Activated naive CD4-positive, alpha-beta T cell treated with anti-CD3 and anti-CD28 coated beads, Interleukin-2, amount 50 U/mL, for 72 hours (primary cell): Measurements from ENCODE around the gene ZBTB8OS. TPM values are rescaled to one million over a fixed set of nuclear protein-coding genes. Genes with fewer than 3 reads are reported as not detected.

ENCODE experiments used
- ATAC-seq, 2 donors: fragments of 150-1000 bp; cut with Tn5 transposase; 2 replicates each; pipeline ENCODE4 v1.10.0; 2021; ENCODE audit warnings: mild to moderate bottlenecking in 2 of 2, moderate library complexity in 2 of 2
- DNase-seq, 2 donors: peaks; one replicate each; pipeline ENCODE4 v3.0.0; 2021 to 2022; ENCODE audit warnings: low spot score in 2 of 2
- H3K27ac Mint-ChIP-seq, 2 donors: one replicate each; pipeline ENCODE4 v1.8.0; 2022; ENCODE audit warnings: mild to moderate bottlenecking in 2 of 2, mixed read lengths in 2 of 2
- H3K36me3 Mint-ChIP-seq, 2 donors: one replicate each; pipeline ENCODE4 v1.8.0; 2022; ENCODE audit warnings: mixed read lengths in 2 of 2
- H3K9me3 Mint-ChIP-seq, 2 donors: one replicate each; pipeline ENCODE4 v1.8.0; 2022; ENCODE audit warnings: mixed read lengths in 2 of 2
- total RNA-seq, 2 donors: library from RNA; stranded (reverse); gene quantifications; one replicate each; pipeline ENCODE4 v1.2.3, GENCODE V29; 2022

Gene ZBTB8OS
- total RNA-seq, 2 donors from 2014 or later = 53.2 to 58.5 TPM

DNA sequence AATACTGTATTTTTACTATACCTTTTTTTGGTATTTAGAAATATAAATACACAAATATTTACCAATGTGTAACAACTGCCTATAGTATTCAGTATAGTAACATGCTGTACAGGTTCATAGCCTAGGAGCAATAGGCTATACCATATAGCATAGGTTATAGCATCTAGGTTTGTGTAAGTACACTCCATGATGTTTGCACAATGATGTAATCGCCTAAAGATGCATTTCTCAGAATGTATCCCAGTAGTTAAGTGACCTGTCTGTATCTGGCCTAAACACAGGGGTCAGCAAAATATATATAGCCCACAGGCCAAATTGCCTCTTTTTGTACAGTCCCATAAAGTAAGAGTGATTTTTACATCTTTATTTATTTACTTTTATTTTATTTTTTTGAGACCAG is 24.2 kb downstream of the ZBTB8OS start:
- peaks cover 0 to 3% of the 10 kb centered on the region in 2 donors for H3K9me3 Mint-ChIP-seq
- H3K27ac Mint-ChIP-seq = no peak overlapping the region
- DNase-seq (no peak), ATAC-seq (no peak)
- H3K36me3 Mint-ChIP-seq = peaks cover 4 to 30% of the 10 kb centered on the region in 2 donors

DNA sequence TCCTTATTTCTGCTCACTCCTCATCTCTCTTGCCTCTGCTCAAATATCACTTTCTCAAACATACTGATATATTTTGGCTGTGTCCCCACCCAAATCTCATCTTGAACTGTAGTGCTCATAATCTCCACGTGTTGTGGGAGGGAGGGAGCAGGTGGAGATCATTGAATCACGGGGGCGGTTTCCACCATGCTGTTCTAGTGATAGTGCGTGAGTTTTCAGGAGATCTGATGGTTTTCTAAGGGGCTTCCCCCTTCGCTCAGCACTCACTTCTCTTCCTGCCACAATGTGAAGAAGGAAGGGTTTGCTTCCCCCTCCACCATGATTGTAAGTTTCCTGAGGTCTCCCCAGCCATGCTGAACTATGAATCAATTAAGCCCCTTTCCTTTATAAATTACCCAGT is 26.6 kb downstream of the ZBTB8OS start:
- H3K36me3 Mint-ChIP-seq = peaks cover 4 to 36% of the 10 kb centered on the region in 2 donors
- H3K9me3 Mint-ChIP-seq = peaks cover 0 to 3% of the 10 kb centered on the region in 2 donors
- ATAC-seq (peak; percentile 45 to 76), DNase-seq (peak; percentile 27 to 65)
- H3K27ac Mint-ChIP-seq = peak overlapping the region; percentile 89 to 90

DNA sequence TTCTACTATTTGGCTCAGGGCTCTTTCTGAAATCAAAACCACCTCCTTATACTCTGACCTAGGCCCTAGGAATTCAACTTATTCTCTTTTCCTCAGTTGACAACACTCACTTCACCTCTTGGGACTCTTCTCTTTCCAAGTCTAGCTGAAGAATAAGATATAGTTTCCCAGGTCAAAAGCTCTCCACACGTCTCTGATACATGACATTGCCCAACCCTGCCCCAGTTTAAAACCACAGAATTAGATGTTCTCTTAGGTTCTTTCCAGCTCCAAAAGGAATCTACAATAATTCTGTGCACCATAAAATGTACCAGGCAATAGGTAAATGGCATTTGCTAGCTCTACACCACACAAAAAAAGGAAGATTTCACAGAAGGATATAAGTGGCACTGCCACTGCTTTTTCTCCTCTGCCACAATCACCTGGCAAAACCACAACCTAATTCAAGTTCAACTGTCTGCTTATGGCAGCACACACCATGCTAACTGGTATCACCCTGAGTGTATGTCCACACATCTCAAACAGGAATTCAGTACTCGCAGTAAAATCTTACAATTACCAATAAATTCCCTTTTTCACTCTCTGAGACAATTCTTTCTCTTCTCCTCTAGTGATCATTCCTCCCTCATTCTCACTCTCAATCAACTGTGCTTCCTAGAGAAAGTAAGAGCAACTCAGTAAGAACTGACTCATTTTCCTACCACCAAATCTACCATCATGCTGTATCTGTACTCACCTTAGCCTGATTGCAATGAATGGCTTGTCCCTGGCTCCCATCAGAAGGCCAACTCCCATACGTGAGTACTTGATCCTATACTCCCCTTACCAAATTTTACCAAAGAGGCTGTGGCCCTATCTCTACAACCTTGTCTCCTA is 27.3 kb downstream of the ZBTB8OS start:
- Mint-ChIP-seq H3K9me3 (peaks cover 0 to 3% of the 10 kb centered on the region in 2 donors), H3K36me3 (peaks cover 4 to 36% of the 10 kb centered on the region in 2 donors), H3K27ac (peak overlapping the region; percentile 37 to 89)
- ATAC-seq = peak; percentile 88 to 92
- DNase-seq = peak in 1 of 2 donors; percentile 16

DNA sequence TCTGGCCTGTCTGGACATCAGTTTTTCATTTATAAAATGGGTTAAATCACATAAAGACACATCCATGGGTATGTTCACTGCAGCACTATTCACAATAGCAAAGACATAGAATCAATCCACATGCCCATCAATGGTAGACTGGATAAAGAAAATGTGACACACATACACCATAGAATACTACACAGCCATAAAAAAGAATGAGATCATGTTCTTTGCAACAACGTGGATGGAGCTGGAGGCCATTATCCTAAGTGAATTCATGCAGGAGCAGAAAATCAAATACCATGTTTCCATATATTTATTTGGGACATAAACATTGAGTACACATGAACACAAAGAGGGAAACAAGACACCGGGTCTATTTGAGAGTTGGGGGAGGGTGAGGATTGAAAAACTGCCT is 28.1 kb downstream of the ZBTB8OS start:
- Mint-ChIP-seq H3K9me3 (peaks cover 0 to 3% of the 10 kb centered on the region in 2 donors), H3K27ac (no peak overlapping the region), H3K36me3 (peaks cover 4 to 30% of the 10 kb centered on the region in 2 donors)
- ATAC-seq = no peak
- no peak for DNase-seq

DNA sequence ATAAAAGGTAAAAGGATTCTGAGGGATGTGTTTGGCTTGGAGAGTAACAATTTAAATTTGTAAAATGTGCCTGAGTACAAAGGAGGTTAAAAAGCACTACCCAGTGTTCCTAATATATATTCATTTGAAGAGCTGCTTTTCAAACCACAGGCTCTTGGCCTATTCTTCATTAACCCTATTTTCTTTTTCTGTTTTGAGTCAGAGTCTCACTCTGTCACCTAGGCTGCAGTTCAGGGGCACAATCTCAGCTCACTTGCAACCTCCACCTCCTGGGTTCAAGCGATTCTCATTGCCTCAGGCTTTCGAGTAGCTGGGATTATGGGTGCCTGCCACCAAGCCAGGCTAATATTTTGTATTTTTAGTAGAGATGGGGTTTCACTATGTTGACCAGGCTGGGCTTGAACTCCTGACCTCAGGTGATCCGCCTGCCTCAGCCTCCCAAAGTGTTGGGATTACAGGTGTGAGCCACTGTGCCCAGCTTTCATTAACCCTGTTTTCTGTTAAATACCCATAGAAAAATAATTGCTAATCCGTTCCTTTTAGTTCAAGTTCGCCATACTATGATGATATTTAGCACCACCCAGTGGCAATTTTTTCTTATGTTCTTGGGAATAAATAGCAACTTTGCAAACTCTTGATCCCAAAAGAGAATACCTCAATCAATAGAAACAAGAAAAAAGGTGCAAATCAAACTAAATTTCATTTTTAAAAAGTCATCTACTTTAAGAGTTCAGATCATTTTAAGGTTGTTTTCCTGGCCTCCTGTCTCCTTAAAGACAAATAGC is 30.5 kb downstream of the ZBTB8OS start:
- peaks cover 0 to 3% of the 10 kb centered on the region in 2 donors for H3K9me3 Mint-ChIP-seq
- DNase-seq (peak in 1 of 2 donors; percentile 19), ATAC-seq (peak; percentile 30 to 56)
- H3K36me3 Mint-ChIP-seq = peaks cover 4 to 26% of the 10 kb centered on the region in 2 donors
- peak overlapping the region in 1 of 2 donors; percentile 55 for H3K27ac Mint-ChIP-seq

DNA sequence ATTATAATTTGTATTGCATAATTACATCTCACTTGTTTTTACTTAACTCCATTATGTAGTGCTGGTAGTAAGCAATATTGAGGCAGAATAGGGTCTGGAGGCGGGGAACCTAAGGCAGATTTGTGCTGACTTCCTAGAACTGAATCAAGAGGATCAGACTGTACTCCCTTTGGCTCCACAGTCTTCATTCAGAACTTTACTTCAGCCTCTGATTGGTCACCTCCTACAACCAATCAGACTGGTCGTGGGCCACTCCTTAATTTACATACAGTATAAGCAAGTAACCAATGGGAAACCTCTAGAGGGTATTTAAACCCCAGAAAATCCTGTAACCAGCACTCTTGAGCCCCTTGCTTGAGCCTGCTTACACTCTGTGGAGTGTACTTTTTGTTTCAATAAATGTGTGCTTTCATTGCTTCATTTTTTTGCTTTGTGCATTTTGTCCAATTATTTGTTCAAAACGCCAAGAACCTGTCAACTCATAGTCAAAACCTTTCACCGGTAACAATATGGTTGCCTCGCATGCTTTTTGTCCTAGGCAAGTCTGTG is 31.6 kb downstream of the ZBTB8OS start:
- ATAC-seq (no peak), DNase-seq (no peak)
- H3K27ac Mint-ChIP-seq = no peak overlapping the region
- H3K9me3 Mint-ChIP-seq = no peaks in the 10 kb centered on the region
- H3K36me3 Mint-ChIP-seq = peaks cover 4 to 19% of the 10 kb centered on the region in 2 donors

DNA sequence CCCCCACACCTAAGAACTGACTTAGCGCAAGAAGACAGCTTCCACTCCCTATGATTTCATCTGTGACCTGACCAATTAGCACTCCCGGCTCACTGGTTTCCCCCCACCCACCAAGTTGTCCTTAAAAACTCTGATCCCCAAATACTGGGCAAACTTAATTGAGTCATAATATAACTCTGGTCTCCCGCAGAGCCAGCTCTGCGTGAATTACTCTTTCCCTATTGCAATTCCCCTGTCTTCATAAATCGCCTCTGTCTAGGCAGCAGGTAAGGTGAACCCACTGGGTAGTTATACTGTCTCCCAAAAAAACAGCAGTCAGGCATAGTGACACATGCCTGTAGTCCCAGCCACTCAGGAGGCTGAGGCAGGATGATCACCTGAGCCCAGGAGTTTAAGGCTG is 36.9 kb downstream of the ZBTB8OS start:
- H3K36me3 Mint-ChIP-seq = no peaks in the 10 kb centered on the region
- DNase-seq = no peak
- no peak overlapping the region for H3K27ac Mint-ChIP-seq
- no peak for ATAC-seq
- no peaks in the 10 kb centered on the region for H3K9me3 Mint-ChIP-seq

DNA sequence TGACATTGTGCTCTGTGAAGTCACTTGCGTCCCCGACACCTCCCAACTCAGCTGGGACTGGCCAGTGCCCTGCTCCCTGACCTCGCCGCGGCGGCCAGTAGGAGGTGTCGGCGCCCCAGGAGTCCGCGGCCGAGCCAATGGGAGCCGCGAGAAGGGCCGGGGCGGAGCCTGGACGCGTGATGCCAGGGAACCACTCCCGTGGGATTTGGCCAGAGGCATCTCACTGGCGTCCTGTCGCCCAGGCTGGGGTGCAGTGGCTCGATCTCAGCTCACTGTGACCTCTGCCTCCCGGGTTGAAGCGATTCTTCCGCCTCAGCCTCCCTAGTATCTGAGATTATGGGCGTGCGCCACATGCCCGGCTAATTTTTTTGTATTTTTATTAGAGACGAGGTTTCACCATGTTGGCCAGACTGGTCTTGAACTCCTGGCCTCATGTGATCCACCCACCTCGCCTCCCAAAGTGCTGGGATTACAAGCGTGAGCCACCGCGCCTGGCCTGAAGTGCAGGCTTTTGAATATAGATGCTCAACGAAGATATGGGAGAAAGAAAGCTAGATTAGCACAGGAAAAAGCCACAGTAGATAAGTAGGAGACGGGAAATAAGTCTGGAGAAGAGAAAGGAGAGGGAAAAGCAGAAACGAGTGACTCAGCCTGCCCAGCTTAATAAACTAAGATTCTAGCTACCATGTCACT is 38.0 kb downstream of the ZBTB8OS start:
- DNase-seq (peak; percentile 67 to 85), ATAC-seq (peak; percentile 100)
- Mint-ChIP-seq H3K36me3 (no peaks in the 10 kb centered on the region), H3K9me3 (no peaks in the 10 kb centered on the region), H3K27ac (peak overlapping the region in 1 of 2 donors; percentile 28)

DNA sequence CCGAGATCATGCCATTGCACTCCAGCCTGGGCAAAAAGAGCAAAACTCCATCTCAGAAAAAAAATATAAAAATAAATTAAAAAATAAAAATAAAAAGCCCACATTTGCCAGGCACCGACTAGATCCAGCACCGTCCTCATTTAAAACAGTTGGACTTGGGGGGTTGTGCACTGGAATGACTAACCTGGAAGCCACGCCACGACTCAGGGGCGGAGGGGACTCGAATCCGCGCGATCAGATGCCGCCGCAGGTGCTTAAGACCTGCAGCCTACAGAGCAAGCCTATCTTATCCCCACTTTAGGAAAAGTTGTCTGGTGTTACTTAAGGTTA is 38.5 kb downstream of the ZBTB8OS start:
- DNase-seq = no peak
- H3K9me3 Mint-ChIP-seq = no peaks in the 10 kb centered on the region
- ATAC-seq = no peak
- H3K36me3 Mint-ChIP-seq = no peaks in the 10 kb centered on the region
- H3K27ac Mint-ChIP-seq = no peak overlapping the region

DNA sequence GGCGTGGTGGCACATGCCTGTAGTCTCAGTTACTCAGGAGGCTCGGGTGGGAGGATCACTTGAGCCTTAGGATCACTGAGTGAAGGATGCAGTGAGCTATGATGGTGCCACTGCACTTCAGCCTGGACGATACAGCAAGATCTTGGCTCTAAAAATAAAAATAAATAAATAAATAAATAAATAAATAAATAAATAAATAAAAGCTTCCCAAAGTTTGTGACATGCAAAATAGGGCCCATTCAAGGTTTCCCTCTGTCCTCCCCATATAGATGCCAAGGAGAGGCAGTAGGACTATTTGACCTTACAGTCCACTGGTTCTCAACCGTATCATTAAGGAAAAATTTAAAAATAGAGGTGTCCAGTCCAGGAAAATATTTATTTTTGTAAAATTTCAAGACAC is 41.2 kb downstream of the ZBTB8OS start:
- DNase-seq (no peak), ATAC-seq (no peak)
- no peak overlapping the region for H3K27ac Mint-ChIP-seq
- H3K36me3 Mint-ChIP-seq = no peaks in the 10 kb centered on the region
- no peaks in the 10 kb centered on the region for H3K9me3 Mint-ChIP-seq

DNA sequence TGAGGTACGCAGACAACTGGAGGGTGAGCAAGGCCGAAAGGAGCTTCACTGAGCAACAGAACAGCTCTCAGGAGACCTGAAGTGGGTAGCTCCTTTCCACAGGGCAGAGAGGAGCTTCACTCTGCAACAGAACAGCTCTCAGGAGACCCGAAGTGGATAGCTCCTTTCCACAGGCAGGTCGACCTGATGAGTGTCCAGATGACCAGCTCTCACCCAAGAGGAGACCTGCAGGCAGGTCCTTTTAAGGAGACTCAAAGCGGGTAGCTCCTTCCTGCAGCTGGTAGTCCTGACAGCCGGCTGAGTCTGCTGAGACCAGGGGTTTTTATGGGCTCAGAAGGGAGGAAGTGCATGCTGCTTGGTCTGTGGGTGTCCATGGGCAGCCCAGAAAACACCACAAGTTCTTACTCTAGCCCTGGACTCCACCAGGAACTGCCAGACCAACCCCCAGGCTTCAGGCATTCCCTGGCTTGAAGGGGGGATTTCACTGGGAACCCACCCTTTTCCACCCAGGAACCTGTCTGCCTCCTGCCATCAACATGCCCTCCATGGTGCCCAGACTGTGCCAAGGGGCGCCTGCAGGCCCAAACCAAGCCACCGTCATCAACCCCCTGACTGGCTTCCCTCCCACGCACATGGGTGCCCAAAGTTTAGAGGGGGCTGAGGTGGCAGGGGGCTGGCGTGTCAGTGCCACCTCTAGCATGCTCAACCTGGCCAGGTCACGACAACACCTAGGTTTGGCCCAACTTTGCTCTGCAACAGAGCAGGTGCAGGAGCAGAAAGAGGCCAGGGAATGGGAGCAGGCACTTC is 43.6 kb downstream of the ZBTB8OS start:
- Mint-ChIP-seq H3K36me3 (no peaks in the 10 kb centered on the region), H3K9me3 (no peaks in the 10 kb centered on the region), H3K27ac (peak overlapping the region in 1 of 2 donors; percentile 14)

DNA sequence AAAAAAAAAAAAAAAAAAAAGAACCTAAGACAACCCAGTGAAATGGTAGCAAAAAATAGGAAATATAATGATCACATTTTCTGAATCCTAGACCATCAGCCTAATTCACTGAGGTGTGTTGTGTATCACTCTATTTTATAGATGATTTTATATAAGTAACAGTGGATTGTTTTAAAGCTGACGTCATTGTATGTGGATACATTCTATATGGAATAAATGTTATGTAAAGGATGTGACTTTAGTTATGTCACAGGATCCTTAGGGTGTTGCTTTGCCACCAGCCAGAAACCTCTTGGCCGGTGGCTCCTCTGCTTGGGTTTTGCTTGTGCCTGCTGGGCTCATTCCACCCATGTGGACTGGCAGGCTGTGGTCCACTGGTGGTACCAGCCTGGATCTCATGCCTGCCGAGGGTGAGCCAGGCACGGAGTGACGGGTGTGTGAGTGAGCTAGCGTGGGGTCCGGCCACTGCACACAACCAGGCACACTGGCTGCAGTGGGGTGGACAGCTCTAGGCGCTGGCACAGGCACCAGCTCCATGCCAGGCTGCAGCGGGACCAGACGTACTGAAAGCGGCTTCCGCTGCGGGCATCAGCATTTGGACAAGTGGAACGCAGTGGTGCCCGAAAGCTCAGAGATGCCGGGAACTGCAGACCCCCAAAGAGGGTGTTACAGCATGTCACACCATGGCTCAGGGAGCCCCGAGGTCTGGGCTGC is 44.5 kb downstream of the ZBTB8OS start:
- Mint-ChIP-seq H3K9me3 (no peaks in the 10 kb centered on the region), H3K36me3 (no peaks in the 10 kb centered on the region), H3K27ac (no peak overlapping the region)
- DNase-seq (no peak), ATAC-seq (no peak)

More for the DNA sequence above, 43.6 kb downstream of the ZBTB8OS start:
- DNase-seq = no peak
- no peak for ATAC-seq

DNA sequence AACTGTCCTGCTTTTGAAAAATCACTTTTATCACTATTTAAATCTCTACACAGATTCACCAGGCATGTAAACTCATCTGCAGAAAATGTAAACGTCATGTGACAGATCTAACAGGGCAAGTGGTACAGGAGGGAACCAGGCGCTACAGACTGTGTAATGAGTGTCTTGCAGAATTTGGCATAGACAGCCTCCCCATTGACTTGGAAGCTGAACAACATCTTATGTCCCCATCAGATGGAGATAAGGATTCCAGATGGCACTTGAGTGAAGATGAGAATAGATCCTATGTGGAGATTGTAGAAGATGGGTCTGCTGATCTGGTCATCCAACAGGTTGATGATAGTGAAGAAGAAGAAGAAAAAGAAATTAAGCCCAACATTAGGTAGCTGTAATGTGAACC is 50.3 kb downstream of the ZBTB8OS start:
- no peak for DNase-seq
- H3K9me3 Mint-ChIP-seq = no peaks in the 10 kb centered on the region
- no peak overlapping the region for H3K27ac Mint-ChIP-seq

DNA sequence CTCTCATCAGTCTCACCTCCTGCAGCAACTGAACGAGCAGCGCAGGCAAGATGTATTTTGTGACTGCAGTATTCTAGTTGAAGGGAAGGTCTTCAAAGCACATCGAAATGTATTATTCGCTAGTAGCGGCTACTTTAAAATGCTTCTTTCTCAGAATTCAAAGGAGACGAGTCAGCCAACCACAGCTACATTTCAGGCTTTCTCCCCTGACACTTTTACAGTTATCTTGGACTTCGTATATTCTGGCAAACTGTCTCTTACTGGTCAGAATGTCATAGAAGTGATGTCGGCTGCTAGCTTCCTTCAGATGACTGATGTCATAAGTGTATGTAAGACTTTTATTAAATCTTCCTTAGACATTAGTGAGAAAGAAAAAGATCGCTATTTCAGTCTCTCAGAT is 57.4 kb downstream of the ZBTB8OS start:
- no peak overlapping the region for H3K27ac Mint-ChIP-seq
- ATAC-seq = no peak
- no peak for DNase-seq
- H3K36me3 Mint-ChIP-seq = no peaks in the 10 kb centered on the region
- H3K9me3 Mint-ChIP-seq = no peaks in the 10 kb centered on the region

More for the DNA sequence above, 50.3 kb downstream of the ZBTB8OS start:
- no peak for ATAC-seq
- no peaks in the 10 kb centered on the region for H3K36me3 Mint-ChIP-seq

DNA sequence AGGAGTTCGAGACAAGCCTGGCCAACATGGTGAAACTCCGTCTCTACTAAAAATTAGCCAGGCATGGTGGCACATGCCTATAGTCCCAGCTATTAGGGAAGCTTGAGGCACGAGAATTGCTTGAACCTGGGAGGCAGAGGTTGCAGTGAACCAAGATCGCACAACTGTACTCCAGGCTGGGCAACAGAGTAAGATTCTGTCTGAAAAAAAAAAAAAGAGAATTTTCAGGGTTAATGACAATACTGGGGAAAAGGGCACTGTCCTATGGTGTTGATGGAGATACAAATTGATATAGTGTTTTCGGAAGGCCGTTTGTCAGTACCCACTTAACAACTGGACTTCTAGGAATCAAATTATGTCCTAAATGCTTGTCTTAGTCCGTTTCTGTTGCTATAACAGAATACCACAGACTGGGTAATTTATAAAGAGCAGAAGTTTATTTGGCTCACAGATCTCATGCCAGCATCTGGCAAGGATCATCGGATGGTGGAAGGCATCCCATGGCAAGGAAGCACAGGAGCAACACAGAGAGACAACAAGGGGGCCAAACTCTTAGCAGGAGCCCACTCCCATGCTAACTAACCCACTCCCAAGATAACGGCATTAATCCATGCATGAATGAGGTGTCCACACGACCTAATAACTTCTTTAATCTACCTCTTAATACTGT is 69.9 kb downstream of the ZBTB8OS start:
- Mint-ChIP-seq H3K36me3 (no peaks in the 10 kb centered on the region), H3K27ac (no peak overlapping the region), H3K9me3 (no peaks in the 10 kb centered on the region)
- peak; percentile 28 to 75 for ATAC-seq
- DNase-seq = no peak
